OCI-LY3 (cell line): ENCODE data around the gene CIITA.

ENCODE experiments used
- H2AFZ ChIP-seq: fragments of 200-600, 300-600 bp; shearing (Covaris generic); 2 replicates; pipeline ENCODE4 v1.6.0; 2014; ENCODE audit warnings: antibody characterized with exemption, low read depth, low read length
- H3K27ac ChIP-seq: fragments of 200-600, 300-600 bp; sonication (generic); 2 replicates; pipeline ENCODE4 v1.5.1; 2014; ENCODE audit warnings: mild to moderate bottlenecking, low read length, moderate library complexity, mixed read lengths
- H3K27me3 ChIP-seq: fragments of 200-600, 300-600 bp; sonication (generic); 2 replicates; pipeline ENCODE4 v1.6.1; 2014; ENCODE audit warnings: low read depth, low read length, mixed read lengths
- H3K36me3 ChIP-seq: fragments of 200-600, 300-600 bp; sonication (generic); replicated peaks from 2 replicates; pipeline ENCODE3; 2014; ENCODE audit warnings: low read depth, low read length, mixed read lengths
- H3K4me1 ChIP-seq: fragments of 300-600, 200-600 bp; sonication (generic); 2 replicates; pipeline ENCODE4 v1.6.1; 2014; ENCODE audit warnings: low read length, mixed read lengths
- H3K4me2 ChIP-seq: fragments of 200-600, 300-600 bp; sonication (generic); 2 replicates; pipeline ENCODE4 v1.6.1; 2014; ENCODE audit warnings: low read length, mixed read lengths
- H3K4me3 ChIP-seq: fragments of 300-600, 200-600 bp; sonication (generic); 2 replicates; pipeline ENCODE4 v1.5.1; 2014; ENCODE audit warnings: antibody characterized with exemption, mild to moderate bottlenecking, low read length, moderate library complexity
- H3K79me2 ChIP-seq: fragments of 300-600, 200-600 bp; shearing (Covaris generic); 2 replicates; pipeline ENCODE4 v1.6.1; 2014; ENCODE audit warnings: mild to moderate bottlenecking, low read length, mixed read lengths
- H3K9ac ChIP-seq: fragments of 300-600, 200-600 bp; shearing (Covaris generic); 2 replicates; pipeline ENCODE4 v1.6.0; 2014; ENCODE audit warnings: mild to moderate bottlenecking, low read length, moderate library complexity
- H3K9me3 ChIP-seq: fragments of 200-600, 300-600 bp; shearing (Covaris generic); 2 replicates; pipeline ENCODE4 v1.6.1; 2014; ENCODE audit warnings: low read length, mixed read lengths; ENCODE audit not compliant: insufficient read depth
- H4K20me1 ChIP-seq: fragments of 200-600, 300-600 bp; sonication (generic); 2 replicates; pipeline ENCODE4 v1.6.1; 2016; ENCODE audit warnings: low read length, mixed read lengths; ENCODE audit not compliant: insufficient read depth
- EZH2phosphoT487 ChIP-seq: fragments of 200-600 bp; shearing (Covaris generic); IDR thresholded peaks from 2 replicates; pipeline ENCODE4 v1.6.1; 2018; ENCODE audit warnings: antibody characterized with exemption, mixed run types, low read depth
- TF ChIP-seq, protein P1 (sequence below): fragments of 200-600, 300-600 bp; sonication (generic); IDR thresholded peaks from 2 replicates; pipeline ENCODE4 v1.5.1; 2014; ENCODE audit warnings: antibody characterized with exemption, low read length, low read depth

Gene CIITA

DNA sequence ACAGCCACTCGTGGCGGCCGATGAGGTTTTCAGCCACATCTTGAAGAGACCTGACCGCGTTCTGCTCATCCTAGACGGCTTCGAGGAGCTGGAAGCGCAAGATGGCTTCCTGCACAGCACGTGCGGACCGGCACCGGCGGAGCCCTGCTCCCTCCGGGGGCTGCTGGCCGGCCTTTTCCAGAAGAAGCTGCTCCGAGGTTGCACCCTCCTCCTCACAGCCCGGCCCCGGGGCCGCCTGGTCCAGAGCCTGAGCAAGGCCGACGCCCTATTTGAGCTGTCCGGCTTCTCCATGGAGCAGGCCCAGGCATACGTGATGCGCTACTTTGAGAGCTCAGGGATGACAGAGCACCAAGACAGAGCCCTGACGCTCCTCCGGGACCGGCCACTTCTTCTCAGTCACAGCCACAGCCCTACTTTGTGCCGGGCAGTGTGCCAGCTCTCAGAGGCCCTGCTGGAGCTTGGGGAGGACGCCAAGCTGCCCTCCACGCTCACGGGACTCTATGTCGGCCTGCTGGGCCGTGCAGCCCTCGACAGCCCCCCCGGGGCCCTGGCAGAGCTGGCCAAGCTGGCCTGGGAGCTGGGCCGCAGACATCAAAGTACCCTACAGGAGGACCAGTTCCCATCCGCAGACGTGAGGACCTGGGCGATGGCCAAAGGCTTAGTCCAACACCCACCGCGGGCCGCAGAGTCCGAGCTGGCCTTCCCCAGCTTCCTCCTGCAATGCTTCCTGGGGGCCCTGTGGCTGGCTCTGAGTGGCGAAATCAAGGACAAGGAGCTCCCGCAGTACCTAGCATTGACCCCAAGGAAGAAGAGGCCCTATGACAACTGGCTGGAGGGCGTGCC lies 30.1 kb downstream of the CIITA start:
- peaks cover 58% of the 10 kb centered on the region for H3K79me2 ChIP-seq
- H3K36me3 ChIP-seq: peaks cover 85% of the 10 kb centered on the region
- no peaks in the 10 kb centered on the region for H3K9me3 ChIP-seq
- H3K9ac ChIP-seq: no peak overlapping the region
- H3K27me3 ChIP-seq: no peaks in the 10 kb centered on the region
- H3K4me1 ChIP-seq: peaks cover 17% of the 10 kb centered on the region
- no peak overlapping the region for H3K27ac ChIP-seq
- no peak overlapping the region for H3K4me2 ChIP-seq
- no peak overlapping the region for H3K4me3 ChIP-seq
- TF ChIP-seq, protein P1, sequence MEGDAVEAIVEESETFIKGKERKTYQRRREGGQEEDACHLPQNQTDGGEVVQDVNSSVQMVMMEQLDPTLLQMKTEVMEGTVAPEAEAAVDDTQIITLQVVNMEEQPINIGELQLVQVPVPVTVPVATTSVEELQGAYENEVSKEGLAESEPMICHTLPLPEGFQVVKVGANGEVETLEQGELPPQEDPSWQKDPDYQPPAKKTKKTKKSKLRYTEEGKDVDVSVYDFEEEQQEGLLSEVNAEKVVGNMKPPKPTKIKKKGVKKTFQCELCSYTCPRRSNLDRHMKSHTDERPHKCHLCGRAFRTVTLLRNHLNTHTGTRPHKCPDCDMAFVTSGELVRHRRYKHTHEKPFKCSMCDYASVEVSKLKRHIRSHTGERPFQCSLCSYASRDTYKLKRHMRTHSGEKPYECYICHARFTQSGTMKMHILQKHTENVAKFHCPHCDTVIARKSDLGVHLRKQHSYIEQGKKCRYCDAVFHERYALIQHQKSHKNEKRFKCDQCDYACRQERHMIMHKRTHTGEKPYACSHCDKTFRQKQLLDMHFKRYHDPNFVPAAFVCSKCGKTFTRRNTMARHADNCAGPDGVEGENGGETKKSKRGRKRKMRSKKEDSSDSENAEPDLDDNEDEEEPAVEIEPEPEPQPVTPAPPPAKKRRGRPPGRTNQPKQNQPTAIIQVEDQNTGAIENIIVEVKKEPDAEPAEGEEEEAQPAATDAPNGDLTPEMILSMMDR: no peak
- TF ChIP-seq EZH2phosphoT487: no peak
- H4K20me1 ChIP-seq: peaks cover 92% of the 10 kb centered on the region
- H2AFZ ChIP-seq: no peak overlapping the region

DNA sequence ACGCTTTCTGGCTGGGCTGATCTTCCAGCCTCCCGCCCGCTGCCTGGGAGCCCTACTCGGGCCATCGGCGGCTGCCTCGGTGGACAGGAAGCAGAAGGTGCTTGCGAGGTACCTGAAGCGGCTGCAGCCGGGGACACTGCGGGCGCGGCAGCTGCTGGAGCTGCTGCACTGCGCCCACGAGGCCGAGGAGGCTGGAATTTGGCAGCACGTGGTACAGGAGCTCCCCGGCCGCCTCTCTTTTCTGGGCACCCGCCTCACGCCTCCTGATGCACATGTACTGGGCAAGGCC lies 30.7 kb downstream of the CIITA start:
- Histone ChIP-seq H3K4me2 (no peak overlapping the region), H3K4me3 (no peak overlapping the region), H3K36me3 (peaks cover 85% of the 10 kb centered on the region), H3K4me1 (peaks cover 23% of the 10 kb centered on the region), H2AFZ (no peak overlapping the region), H3K9ac (no peak overlapping the region), H3K27me3 (no peaks in the 10 kb centered on the region), H3K79me2 (peaks cover 52% of the 10 kb centered on the region), H3K27ac (no peak overlapping the region), H3K9me3 (no peaks in the 10 kb centered on the region), H4K20me1 (peaks cover 92% of the 10 kb centered on the region)
- TF ChIP-seq, protein P1: no peak
- no peak for TF ChIP-seq EZH2phosphoT487

DNA sequence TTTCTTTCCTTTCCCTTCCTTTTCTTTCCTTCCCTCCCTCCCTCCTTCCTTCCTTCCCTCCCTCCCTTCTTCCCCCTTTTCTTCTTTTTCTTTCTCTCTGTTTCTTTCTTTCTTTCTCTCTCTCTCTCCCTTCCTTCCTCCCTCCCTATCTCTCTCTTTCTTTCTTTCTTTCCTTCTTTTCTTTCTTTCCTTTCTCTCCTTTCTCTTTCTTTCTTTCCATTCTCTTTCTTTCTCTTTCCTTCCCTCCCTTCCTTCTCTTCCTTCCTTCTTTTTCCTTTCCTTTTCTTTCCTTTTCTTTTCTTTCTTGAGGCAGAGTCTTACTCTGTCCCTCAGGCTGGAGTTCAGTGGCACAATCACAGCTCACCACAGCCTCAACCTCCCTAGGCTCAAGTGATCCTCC lies 34.3 kb downstream of the CIITA start:
- Histone ChIP-seq H3K79me2 (peaks cover 46% of the 10 kb centered on the region), H3K36me3 (peaks cover 82% of the 10 kb centered on the region), H3K4me2 (no peak overlapping the region), H3K4me1 (peaks cover 51% of the 10 kb centered on the region), H3K27me3 (no peaks in the 10 kb centered on the region), H3K9me3 (no peaks in the 10 kb centered on the region), H3K4me3 (no peak overlapping the region), H3K27ac (no peak overlapping the region), H3K9ac (no peak overlapping the region), H4K20me1 (peaks cover 82% of the 10 kb centered on the region), H2AFZ (no peak overlapping the region)
- TF ChIP-seq, protein P1: no peak
- TF ChIP-seq EZH2phosphoT487: no peak

DNA sequence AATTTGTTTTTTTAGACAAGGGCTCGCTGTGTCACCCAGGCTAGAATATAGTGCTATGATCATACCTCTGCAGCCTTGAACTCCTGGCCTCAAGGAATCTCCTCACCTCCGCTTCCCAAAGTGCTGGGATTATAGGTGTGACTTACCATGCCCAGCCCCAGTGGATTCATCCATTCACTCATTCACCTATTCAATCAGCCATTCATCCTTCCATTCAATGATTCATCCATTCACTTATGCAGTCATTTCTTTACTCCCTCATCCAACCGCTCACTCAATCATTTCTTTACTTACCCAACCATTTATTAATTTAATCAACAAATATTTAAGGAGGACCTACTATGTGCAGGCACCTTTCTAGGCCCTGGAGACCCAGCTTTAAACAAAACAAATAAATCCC lies 39.5 kb downstream of the CIITA start:
- Histone ChIP-seq H3K79me2 (peaks cover 28% of the 10 kb centered on the region), H3K4me1 (peaks cover 64% of the 10 kb centered on the region), H3K36me3 (peaks cover 75% of the 10 kb centered on the region), H3K9me3 (no peaks in the 10 kb centered on the region), H3K4me3 (no peak overlapping the region), H2AFZ (no peak overlapping the region), H3K27me3 (no peaks in the 10 kb centered on the region), H3K9ac (peak overlapping the region; percentile 51; the same call in 1 of the 2 replicates), H3K27ac (peak overlapping the region; percentile 80), H4K20me1 (peaks cover 59% of the 10 kb centered on the region), H3K4me2 (peak overlapping the region; percentile 41; the same call in 1 of the 2 replicates)
- TF ChIP-seq, protein P1: no peak
- no peak for TF ChIP-seq EZH2phosphoT487
